ENCODE data around the gene ZNF57. TPM values are rescaled to one million over a fixed set of nuclear protein-coding genes. Genes with fewer than 3 reads are reported as not detected.

ZNF57 gene
- total RNA-seq, 4 donors from 2014 or later: 2.7 to 4.2 (median 3.2) TPM

- H3K4me1 ChIP-seq: peaks cover 3 to 33% (median 16%) of the 10 kb centered on the region in 4 donors
- peak within 1 kb of the TSS; percentile 79 to 99 (median 86) for H3K4me3 ChIP-seq
- TF ChIP-seq EP300 (IDR thresholded peaks at IDR 0.05) (peak in 1 of 2 donors; percentile 85), CTCF (IDR thresholded peaks at IDR 0.05) (peak in 3 of 5 experiments; percentile 26 to 84 (median 80)), POLR2A (IDR thresholded peaks at IDR 0.05) (peak; percentile 42 to 65)
- peak within 1 kb of the TSS; percentile 88 to 100 (median 93) for H3K27ac ChIP-seq
- no peaks in the 10 kb centered on the region for H3K27me3 ChIP-seq
- H3K36me3 ChIP-seq: peaks cover 0 to 5% (median 0%) of the 10 kb centered on the region in 3 donors
- peak; percentile 99 to 100 for DNase-seq (ENCODE audit: low spot score in 2 of 2)
- H3K9me3 ChIP-seq: no peaks in the 10 kb centered on the region
- 0 to 1% methylated on average over 41 to 56 of the region's 74 CpGs for WGBS, 2 donors
Measured at GRCh38 chr19:2944775-2945574, 44.2 kb downstream of the ZNF57 start, which contains the start of gene ZNF77. ZNF77 (minus strand) TSS chr19:2944971; CDS start chr19:2944840, 131 bp downstream.

- no peak for DNase-seq (ENCODE audit: low spot score in 2 of 2)
- 37 to 42% methylated on average over 17 of the region's 17 CpGs for WGBS, 2 donors
- TF ChIP-seq EP300 (IDR thresholded peaks at IDR 0.05) (no peak), POLR2A (IDR thresholded peaks at IDR 0.05) (no peak), CTCF (IDR thresholded peaks at IDR 0.05) (no peak)
Measured at GRCh38 chr19:2945575-2946184, 45.0 kb downstream of the ZNF57 start.

GRCh38 chr19:2949939-2950285, 49.2 kb downstream of the ZNF57 start:
- TF ChIP-seq CTCF (IDR thresholded peaks at IDR 0.05): no peak
- TF ChIP-seq EP300 (IDR thresholded peaks at IDR 0.05): no peak
- no peak for TF ChIP-seq POLR2A (IDR thresholded peaks at IDR 0.05)
- Histone ChIP-seq H3K27ac (peak overlapping the region; percentile 93 to 99 (median 98)), H3K9me3 (no peaks in the 10 kb centered on the region), H3K4me3 (peak overlapping the region; percentile 76 to 89 (median 82)), H3K36me3 (no peaks in the 10 kb centered on the region), H3K27me3 (no peaks in the 10 kb centered on the region), H3K4me1 (peaks cover 3 to 21% (median 11%) of the 10 kb centered on the region in 4 donors)
- peak in 1 of 2 donors; percentile 38 for DNase-seq (ENCODE audit: low spot score in 2 of 2)
- 1% methylated on average over 11 of the region's 11 CpGs for WGBS, 2 donors

More at GRCh38 chr19:2945575-2946184, 45.0 kb downstream of the ZNF57 start:
- Histone ChIP-seq H3K4me3 (peak overlapping the region; percentile 79 to 92 (median 86)), H3K27ac (peak overlapping the region; percentile 88 to 100 (median 93)), H3K27me3 (no peaks in the 10 kb centered on the region), H3K4me1 (peaks cover 3 to 33% (median 16%) of the 10 kb centered on the region in 4 donors), H3K9me3 (no peaks in the 10 kb centered on the region), H3K36me3 (no peaks in the 10 kb centered on the region)

- TF ChIP-seq EP300 (IDR thresholded peaks at IDR 0.05) (peak; percentile 83 to 97), POLR2A (IDR thresholded peaks at IDR 0.05) (peak; percentile 68 to 86), CTCF (IDR thresholded peaks at IDR 0.05) (no peak)
- Histone ChIP-seq H3K27me3 (no peaks in the 10 kb centered on the region), H3K4me1 (peaks cover 3 to 18% (median 11%) of the 10 kb centered on the region in 4 donors), H3K9me3 (no peaks in the 10 kb centered on the region), H3K4me3 (peak overlapping the region; percentile 76 to 89 (median 82)), H3K27ac (peak overlapping the region; percentile 93 to 99 (median 98)), H3K36me3 (no peaks in the 10 kb centered on the region)
- peak; percentile 100 for DNase-seq (ENCODE audit: low spot score in 2 of 2)
- WGBS, 2 donors: 0 to 1% methylated on average over 47 to 48 of the region's 53 CpGs
Measured at GRCh38 chr19:2950286-2951124, 49.8 kb downstream of the ZNF57 start.
